ENCODE measurements around the gene HCFC2.
A peak's percentile ranks its signal among the peaks of the same experiment; 100 is the strongest.

DNA sequence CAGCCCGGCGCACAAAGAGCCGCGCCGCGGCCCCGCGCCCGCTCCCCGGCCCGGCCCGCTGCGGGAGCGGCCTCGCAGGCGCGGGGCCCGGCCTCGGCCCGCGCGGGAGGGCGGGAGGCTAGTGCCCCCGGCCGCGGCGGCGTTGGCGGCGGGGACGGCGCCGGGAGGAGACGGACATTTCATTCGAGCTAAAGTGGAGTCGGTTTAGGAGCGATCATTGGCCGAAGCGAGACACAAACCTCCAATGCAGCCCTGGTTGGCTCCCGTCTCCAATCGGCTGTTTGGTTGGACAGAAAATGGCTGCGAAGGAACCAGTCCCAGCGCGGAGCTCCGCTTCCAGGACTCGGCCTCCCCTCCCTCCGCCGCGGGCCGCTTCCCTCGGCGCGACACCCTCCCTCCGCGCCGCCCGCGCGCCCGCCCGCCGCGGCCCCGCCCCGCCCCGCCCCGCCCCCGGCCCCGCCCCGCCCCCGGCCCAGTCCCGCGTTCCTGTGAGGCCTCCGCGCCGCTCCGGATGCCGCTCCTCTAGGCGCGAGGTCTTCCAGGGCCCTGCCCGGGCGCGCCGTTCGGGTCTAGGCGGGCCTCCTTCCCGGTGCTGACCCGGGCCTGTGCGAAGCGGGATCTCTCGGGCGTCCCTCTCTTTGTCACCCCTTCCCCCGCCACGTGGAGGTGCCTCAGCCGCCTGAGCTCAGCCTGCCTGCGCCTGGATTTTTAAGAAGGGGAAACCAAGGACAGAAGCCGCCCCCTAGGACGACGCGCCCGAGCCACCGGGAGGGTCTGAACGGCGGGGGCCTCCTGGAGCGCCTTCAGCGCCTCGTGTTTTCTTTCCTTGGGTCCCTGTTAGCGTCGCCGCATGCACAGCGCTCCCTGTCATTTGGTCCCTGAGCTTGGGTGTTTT is 73.8 kb downstream of the HCFC2 start, which contains the start of gene NFYB:
- TF ChIP-seq, protein P1, sequence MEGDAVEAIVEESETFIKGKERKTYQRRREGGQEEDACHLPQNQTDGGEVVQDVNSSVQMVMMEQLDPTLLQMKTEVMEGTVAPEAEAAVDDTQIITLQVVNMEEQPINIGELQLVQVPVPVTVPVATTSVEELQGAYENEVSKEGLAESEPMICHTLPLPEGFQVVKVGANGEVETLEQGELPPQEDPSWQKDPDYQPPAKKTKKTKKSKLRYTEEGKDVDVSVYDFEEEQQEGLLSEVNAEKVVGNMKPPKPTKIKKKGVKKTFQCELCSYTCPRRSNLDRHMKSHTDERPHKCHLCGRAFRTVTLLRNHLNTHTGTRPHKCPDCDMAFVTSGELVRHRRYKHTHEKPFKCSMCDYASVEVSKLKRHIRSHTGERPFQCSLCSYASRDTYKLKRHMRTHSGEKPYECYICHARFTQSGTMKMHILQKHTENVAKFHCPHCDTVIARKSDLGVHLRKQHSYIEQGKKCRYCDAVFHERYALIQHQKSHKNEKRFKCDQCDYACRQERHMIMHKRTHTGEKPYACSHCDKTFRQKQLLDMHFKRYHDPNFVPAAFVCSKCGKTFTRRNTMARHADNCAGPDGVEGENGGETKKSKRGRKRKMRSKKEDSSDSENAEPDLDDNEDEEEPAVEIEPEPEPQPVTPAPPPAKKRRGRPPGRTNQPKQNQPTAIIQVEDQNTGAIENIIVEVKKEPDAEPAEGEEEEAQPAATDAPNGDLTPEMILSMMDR (IDR thresholded peaks at IDR 0.05), result no peak
- TF ChIP-seq POLR2A (IDR thresholded peaks at IDR 0.05) (peak in 1 of 2 donors; percentile 75), POLR2AphosphoS5 (IDR thresholded peaks at IDR 0.05; ENCODE audit: insufficient read depth in 1 of 2, low read depth in 1 of 2) (peak; percentile 30 to 64)
